DND-41 (cell line): ENCODE measurements around the gene HOXD8.

ENCODE experiments used
- ATAC-seq: fragments of 200-7000 bp; cut with Tn5 transposase; 3 replicates; pipeline ENCODE4 v1.9.1; 2021; ENCODE audit warnings: low read depth; ENCODE audit not compliant: insufficient read depth
- DNase-seq: peaks from one replicate; pipeline ENCODE4 v3.0.0-alpha.2; 2020
- H2AFZ ChIP-seq: 2 replicates; pipeline ENCODE4 v1.6.0; 2012; ENCODE audit warnings: low read depth, low read length
- H3K27ac ChIP-seq: 2 replicates; pipeline ENCODE4 v1.5.1; 2012; ENCODE audit warnings: low read length, inconsistent platforms
- H3K27me3 ChIP-seq: fragments of 200-600 bp; sonication (generic); 2 replicates; pipeline ENCODE4 v1.6.0; 2012; ENCODE audit warnings: low read length, mild to moderate bottlenecking, inconsistent platforms; ENCODE audit not compliant: insufficient read depth, poor library complexity
- H3K36me3 ChIP-seq: 2 replicates; pipeline ENCODE4 v1.5.1; 2012; ENCODE audit warnings: low read length, inconsistent platforms; ENCODE audit not compliant: insufficient read depth
- H3K4me1 ChIP-seq: 2 replicates; pipeline ENCODE4 v1.5.1; 2012; ENCODE audit warnings: mild to moderate bottlenecking, low read length; ENCODE audit not compliant: insufficient read depth
- H3K4me2 ChIP-seq: 2 replicates; pipeline ENCODE4 v1.6.0; 2012; ENCODE audit warnings: mild to moderate bottlenecking, moderate library complexity, low read length, inconsistent platforms; ENCODE audit not compliant: insufficient read depth
- H3K4me3 ChIP-seq, 2 experiments: fragments of 200-600 bp in 1 of 2; shearing (Covaris generic) in 1 of 2; 2 replicates each; pipeline ENCODE4 v1.5.1; 2012 to 2016; ENCODE audit warnings: inconsistent platforms in 2 of 2, low read length in 2 of 2, mild to moderate bottlenecking in 2 of 2, low read depth in 1 of 2, moderate library complexity in 1 of 2
- H3K79me2 ChIP-seq: 2 replicates; pipeline ENCODE4 v1.6.0; 2012; ENCODE audit warnings: low read length, inconsistent platforms; ENCODE audit not compliant: insufficient read depth
- H3K9ac ChIP-seq: 2 replicates; pipeline ENCODE4 v1.6.0; 2012; ENCODE audit warnings: low read depth, mild to moderate bottlenecking, inconsistent platforms, low read length, moderate library complexity
- H3K9me3 ChIP-seq: 2 replicates; pipeline ENCODE4 v1.5.1; 2012; ENCODE audit warnings: low read length, moderate library complexity, mild to moderate bottlenecking, inconsistent platforms; ENCODE audit not compliant: insufficient read depth, severe bottlenecking
- H4K20me1 ChIP-seq: 2 replicates; pipeline ENCODE4 v1.6.0; 2012; ENCODE audit warnings: low read length; ENCODE audit not compliant: insufficient read depth
- CTCF ChIP-seq: IDR thresholded peaks from 2 replicates; pipeline ENCODE4 v1.5.1; 2012; ENCODE audit warnings: borderline replicate concordance, low read length, moderate library complexity, mild to moderate bottlenecking; ENCODE audit not compliant: poor library complexity, severe bottlenecking; ENCODE audit errors: extremely low read depth
- EZH2 ChIP-seq: IDR thresholded peaks from 3 replicates; pipeline ENCODE4 v1.6.1; 2012; ENCODE audit warnings: borderline replicate concordance, low read depth, mild to moderate bottlenecking, moderate library complexity, low read length, inconsistent platforms; ENCODE audit not compliant: severe bottlenecking

The HOXD8 gene

GRCh38 chr2:176147210-176147799 is 17.8 kb downstream of the HOXD8 start:
- no peaks in the 10 kb centered on the region for H4K20me1 ChIP-seq
- H3K9ac ChIP-seq, result no peak overlapping the region
- no peak for TF ChIP-seq CTCF
- TF ChIP-seq EZH2, result no peak
- H3K27me3 ChIP-seq, result no peaks in the 10 kb centered on the region
- no peak overlapping the region for H3K27ac ChIP-seq
- no peaks in the 10 kb centered on the region for H3K4me1 ChIP-seq
- H3K79me2 ChIP-seq, result no peaks in the 10 kb centered on the region
- no peak overlapping the region for H3K4me2 ChIP-seq
- no peaks in the 10 kb centered on the region for H3K9me3 ChIP-seq
- no peak for ATAC-seq
- no peak overlapping the region for H2AFZ ChIP-seq
- DNase-seq, result no peak
- no peak overlapping the region for H3K4me3 ChIP-seq
- no peaks in the 10 kb centered on the region for H3K36me3 ChIP-seq

GRCh38 chr2:176147800-176148496 is 18.4 kb downstream of the HOXD8 start:
- no peaks in the 10 kb centered on the region for H4K20me1 ChIP-seq
- no peaks in the 10 kb centered on the region for H3K9me3 ChIP-seq
- no peaks in the 10 kb centered on the region for H3K27me3 ChIP-seq
- no peak for TF ChIP-seq EZH2
- TF ChIP-seq CTCF, result no peak
- ATAC-seq, result no peak
- no peak for DNase-seq
- no peaks in the 10 kb centered on the region for H3K36me3 ChIP-seq
- H3K27ac ChIP-seq, result no peak overlapping the region
- no peak overlapping the region for H3K4me3 ChIP-seq
- no peaks in the 10 kb centered on the region for H3K79me2 ChIP-seq
- no peaks in the 10 kb centered on the region for H3K4me1 ChIP-seq
- H3K9ac ChIP-seq, result no peak overlapping the region
- no peak overlapping the region for H2AFZ ChIP-seq
- no peak overlapping the region for H3K4me2 ChIP-seq

GRCh38 chr2:176148751-176149421 is 19.4 kb downstream of the HOXD8 start:
- DNase-seq (no peak), ATAC-seq (no peak)
- no peaks in the 10 kb centered on the region for H3K4me1 ChIP-seq
- H3K9me3 ChIP-seq, result no peaks in the 10 kb centered on the region
- TF ChIP-seq CTCF (no peak), EZH2 (no peak)
- no peaks in the 10 kb centered on the region for H3K27me3 ChIP-seq
- H3K27ac ChIP-seq, result no peak overlapping the region
- H3K4me2 ChIP-seq, result no peak overlapping the region
- no peaks in the 10 kb centered on the region for H3K79me2 ChIP-seq
- no peaks in the 10 kb centered on the region for H4K20me1 ChIP-seq
- no peaks in the 10 kb centered on the region for H3K36me3 ChIP-seq
- H2AFZ ChIP-seq, result no peak overlapping the region
- H3K9ac ChIP-seq, result no peak overlapping the region
- no peak overlapping the region for H3K4me3 ChIP-seq
